ENCODE measurements around the gene FRMPD2.
"Not testable (repeated sequence)": the region's sequence is repeated elsewhere in the genome, so short reads cannot be mapped to it uniquely, and the experiment has no call there.

The FRMPD2 gene

DNA sequence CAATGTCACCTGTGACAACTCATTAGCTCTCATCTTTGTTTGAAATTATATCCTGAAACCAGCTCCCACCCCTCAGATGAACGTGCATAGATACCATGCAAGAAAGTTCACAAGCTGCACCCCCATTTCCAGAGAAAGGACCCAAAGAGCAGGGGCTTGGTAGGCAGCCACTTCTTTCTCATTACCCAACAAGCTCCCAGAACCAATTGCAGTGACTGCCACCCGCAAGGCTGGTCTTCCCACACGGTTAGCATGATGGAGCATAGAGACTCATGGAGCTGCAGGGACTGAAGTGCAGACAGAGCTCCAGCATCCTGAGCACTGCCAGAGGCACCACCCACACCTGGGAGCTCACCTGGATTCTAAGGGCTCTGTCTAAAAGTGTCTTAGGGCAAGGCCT, 28.5 kb downstream of the FRMPD2 start:
- CTCF ChIA-PET = interaction anchor here (0.6 to 0.7 kb wide), 2 partner anchors 13 to 868 kb away, joined by 3 to 4 read pairs; no protein-coding TSS in a partner anchor
- DNase-seq (ENCODE audit: low spot score) = no peak
- H3K27ac ChIP-seq = no peak overlapping the region
- TF ChIP-seq, protein P1, sequence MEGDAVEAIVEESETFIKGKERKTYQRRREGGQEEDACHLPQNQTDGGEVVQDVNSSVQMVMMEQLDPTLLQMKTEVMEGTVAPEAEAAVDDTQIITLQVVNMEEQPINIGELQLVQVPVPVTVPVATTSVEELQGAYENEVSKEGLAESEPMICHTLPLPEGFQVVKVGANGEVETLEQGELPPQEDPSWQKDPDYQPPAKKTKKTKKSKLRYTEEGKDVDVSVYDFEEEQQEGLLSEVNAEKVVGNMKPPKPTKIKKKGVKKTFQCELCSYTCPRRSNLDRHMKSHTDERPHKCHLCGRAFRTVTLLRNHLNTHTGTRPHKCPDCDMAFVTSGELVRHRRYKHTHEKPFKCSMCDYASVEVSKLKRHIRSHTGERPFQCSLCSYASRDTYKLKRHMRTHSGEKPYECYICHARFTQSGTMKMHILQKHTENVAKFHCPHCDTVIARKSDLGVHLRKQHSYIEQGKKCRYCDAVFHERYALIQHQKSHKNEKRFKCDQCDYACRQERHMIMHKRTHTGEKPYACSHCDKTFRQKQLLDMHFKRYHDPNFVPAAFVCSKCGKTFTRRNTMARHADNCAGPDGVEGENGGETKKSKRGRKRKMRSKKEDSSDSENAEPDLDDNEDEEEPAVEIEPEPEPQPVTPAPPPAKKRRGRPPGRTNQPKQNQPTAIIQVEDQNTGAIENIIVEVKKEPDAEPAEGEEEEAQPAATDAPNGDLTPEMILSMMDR (conservative IDR thresholded peaks at IDR 0.05; ENCODE audit: low read depth) = no peak
- POLR2A ChIA-PET (ENCODE audit: low non-redundant PET) = no interaction called here

DNA sequence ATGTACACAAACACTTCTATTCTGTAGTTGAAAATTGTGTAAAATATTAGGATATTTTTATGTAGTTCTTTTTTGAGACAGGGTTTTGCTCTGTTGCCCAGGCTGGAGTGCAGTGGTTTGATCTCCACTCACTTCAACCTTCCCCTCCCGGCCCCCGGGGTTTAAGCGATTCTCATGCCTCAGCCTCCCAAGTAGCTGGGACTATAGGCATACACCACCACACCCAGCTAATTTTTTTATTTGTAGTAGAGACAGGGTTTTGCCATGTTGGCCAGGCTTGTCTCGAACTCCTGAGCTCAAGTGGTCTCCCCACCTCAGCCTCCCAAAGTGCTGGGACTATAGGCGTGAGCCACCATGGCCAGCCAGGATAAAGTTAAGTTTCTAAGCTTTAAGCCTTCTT, 30.6 kb downstream of the FRMPD2 start:
- CTCF ChIA-PET; POLR2A ChIA-PET (ENCODE audit: low non-redundant PET); H3K27ac ChIP-seq; DNase-seq (ENCODE audit: low spot score): not testable (repeated sequence)

DNA sequence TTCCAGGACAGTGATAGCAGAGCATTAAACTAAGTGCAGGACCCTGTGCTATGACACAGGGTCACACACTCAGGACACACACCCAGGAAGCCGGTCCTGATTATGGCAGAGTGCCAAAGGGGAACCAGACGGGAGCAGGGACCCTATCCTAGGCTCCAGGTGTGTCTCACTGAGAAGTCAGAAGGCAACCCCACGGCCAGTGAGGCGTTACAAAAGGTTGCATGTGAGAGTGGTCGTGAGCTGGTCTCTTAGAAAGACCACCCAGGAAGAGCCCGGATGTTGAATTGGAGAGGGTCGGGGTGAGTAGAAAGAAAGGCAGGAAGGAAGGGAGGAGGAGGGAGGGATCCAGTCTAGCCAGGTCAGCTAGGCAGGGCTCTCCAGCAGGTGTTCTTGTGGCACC, 31.0 kb downstream of the FRMPD2 start:
- no peak for DNase-seq (ENCODE audit: low spot score)
- H3K27ac ChIP-seq = no peak overlapping the region
- ChIA-PET POLR2A (ENCODE audit: low non-redundant PET) (no interaction called here), CTCF (interaction anchor here (0.6 kb wide), 2 partner anchors 48 to 241 kb away, joined by 3 read pairs; no protein-coding TSS in a partner anchor)
- TF ChIP-seq, protein P1 (conservative IDR thresholded peaks at IDR 0.05; ENCODE audit: low read depth) = no peak

DNA sequence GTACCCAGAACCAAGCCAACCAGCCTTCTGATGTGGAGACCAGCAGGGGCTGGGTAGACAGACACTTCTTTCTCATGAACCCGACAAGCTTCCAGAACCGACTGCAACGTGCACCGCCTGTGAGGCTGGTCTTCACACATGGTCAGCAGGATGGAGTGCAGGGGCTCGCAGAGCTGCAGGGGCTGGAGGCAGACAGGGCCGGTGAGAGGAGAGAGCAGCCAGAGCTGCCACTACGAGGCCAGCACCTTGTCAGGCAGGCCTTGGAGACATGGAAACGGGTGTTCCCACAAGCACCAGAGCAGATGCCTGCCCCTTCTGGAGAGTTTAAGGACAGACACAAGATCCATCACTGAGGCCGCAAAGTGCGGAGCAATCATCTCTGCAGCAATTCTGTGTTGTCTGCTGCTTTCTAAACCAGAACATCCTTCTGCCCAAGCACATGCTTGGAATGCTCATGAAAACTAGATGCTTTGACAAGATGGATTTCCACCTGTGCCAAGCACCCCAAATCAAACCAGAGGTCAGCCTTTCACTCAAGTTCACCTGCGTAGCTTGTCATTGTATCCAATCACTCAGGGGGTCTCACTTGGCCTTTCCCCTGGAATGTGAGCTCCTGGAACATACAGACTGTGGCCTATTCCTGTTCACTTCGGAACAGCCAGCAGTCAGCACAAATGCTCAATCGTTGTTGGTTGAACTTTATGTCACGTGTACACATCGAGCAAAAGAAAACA, 32.2 kb downstream of the FRMPD2 start:
- TF ChIP-seq, protein P1 (conservative IDR thresholded peaks at IDR 0.05; ENCODE audit: low read depth) = no peak
- ChIA-PET CTCF (interaction anchor here (0.6 kb wide), 1 partner anchor 46 kb away, joined by 3 read pairs; no protein-coding TSS in a partner anchor), POLR2A (ENCODE audit: low non-redundant PET) (no interaction called here)
- no peak for DNase-seq (ENCODE audit: low spot score)
- H3K27ac ChIP-seq = no peak overlapping the region

DNA sequence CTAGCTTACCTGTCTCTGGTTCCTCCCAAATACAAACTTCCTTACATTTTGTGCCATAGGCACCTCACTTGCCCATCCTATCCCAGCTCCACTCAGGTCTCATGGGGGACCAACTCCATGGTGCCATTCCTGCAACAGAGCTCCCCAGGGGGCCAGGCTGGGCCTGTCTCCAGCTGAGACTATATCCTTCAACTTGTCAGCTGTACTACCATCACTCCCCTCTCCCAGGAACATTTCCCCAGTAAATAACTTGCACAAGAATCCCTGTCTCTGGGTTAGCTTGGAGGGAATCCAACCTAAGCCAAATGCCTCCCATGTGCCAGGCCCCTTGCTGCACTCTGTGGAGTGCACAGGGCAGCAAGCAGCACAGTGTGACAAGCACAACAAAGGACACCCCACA, 33.2 kb downstream of the FRMPD2 start:
- CTCF ChIA-PET = interaction anchor here (1.0 kb wide), 1 partner anchor 29 kb away, joined by 3 read pairs; no protein-coding TSS in a partner anchor
- TF ChIP-seq, protein P1 (conservative IDR thresholded peaks at IDR 0.05; ENCODE audit: low read depth) = no peak
- POLR2A ChIA-PET (ENCODE audit: low non-redundant PET) = no interaction called here
- H3K27ac ChIP-seq = no peak overlapping the region
- DNase-seq (ENCODE audit: low spot score) = no peak

DNA sequence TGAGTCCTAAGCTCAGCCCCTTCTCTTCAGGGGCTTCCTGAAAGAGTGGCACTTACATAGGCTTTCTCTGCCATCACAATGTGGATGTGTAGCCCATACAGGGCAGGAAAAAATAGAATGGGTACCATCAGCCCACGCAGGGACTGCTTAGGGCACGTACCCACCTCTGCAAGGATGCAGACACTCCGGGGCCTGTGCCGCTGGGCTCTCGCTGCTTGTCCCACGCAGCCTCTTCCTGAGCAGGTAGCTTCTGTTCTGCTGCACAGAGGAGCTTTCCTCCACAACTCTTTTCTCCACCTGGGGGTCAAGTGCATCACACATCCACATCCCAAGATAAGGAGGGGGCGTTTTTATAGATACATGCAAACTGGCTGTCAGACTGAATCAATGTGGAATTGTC, 34.3 kb downstream of the FRMPD2 start:
- no peak for DNase-seq (ENCODE audit: low spot score)
- ChIA-PET POLR2A (ENCODE audit: low non-redundant PET) (no interaction called here), CTCF (interaction anchor here (0.6 kb wide), 1 partner anchor 50 kb away, joined by 5 read pairs; no protein-coding TSS in a partner anchor)
- TF ChIP-seq, protein P1 (conservative IDR thresholded peaks at IDR 0.05; ENCODE audit: low read depth) = no peak
- H3K27ac ChIP-seq = no peak overlapping the region

DNA sequence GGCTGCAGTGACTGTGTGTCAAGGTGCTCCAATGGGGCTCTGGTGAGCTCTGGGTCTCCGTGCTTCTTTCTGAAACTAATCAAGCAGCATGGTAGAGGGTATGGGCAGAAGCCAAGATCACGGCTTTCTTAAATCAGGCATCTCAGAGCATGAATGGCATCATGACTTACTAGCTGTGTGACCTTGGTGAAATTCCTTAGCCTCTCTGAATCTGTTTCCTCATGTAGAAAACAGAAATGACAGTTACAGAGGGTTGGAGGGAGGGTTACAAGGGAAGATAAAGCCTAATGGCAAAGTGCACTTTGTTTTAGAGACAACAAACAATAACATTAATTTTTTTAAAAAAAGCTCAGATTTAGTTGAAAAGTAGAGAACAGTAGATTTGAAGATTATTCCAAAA, 34.9 kb downstream of the FRMPD2 start:
- ChIA-PET POLR2A (ENCODE audit: low non-redundant PET) (no interaction called here), CTCF (interaction anchor here (0.6 kb wide), 1 partner anchor 50 kb away, joined by 5 read pairs; no protein-coding TSS in a partner anchor)
- H3K27ac ChIP-seq = no peak overlapping the region
- TF ChIP-seq, protein P1 (conservative IDR thresholded peaks at IDR 0.05; ENCODE audit: low read depth) = no peak
- DNase-seq (ENCODE audit: low spot score) = no peak

All from RWPE1 (cell line).